ENCODE measurements around the gene TMCC3. TPM values are rescaled to one million over a fixed set of nuclear protein-coding genes. Genes with fewer than 3 reads are reported as not detected.

TMCC3 gene
- total RNA-seq, 1 experiment from 2014 or later = 19.9 TPM

GRCh38 chr12:94687891-94688290, 37.5 kb upstream of the TMCC3 start:
- no peak overlapping the region for H3K27ac ChIP-seq
- no peaks in the 10 kb centered on the region for H3K9me3 ChIP-seq (ENCODE audit: insufficient read depth, low read depth)
- peaks cover 13% of the 10 kb centered on the region; the same call in 1 of the 2 replicates for H3F3A ChIP-seq (ENCODE audit: insufficient read depth, low read depth)
- intact Hi-C loops (cut with micrococcal nuclease; ENCODE audit: unreplicated experiment) = no loop called here
- no TSS peak for BruUV-seq (replicated peaks)
- TF ChIP-seq EZH2 (IDR thresholded peaks at IDR 0.05; ENCODE audit: low read depth) (no peak), CTCF (conservative IDR thresholded peaks at IDR 0.05) (no peak)
- no peak overlapping the region for H3K4me2 ChIP-seq
- no peaks in the 10 kb centered on the region for H4K20me1 ChIP-seq (ENCODE audit: insufficient read depth)
- peaks cover 29% of the 10 kb centered on the region for H3K4me1 ChIP-seq (replicated peaks; ENCODE audit: insufficient read depth)
- no peaks in the 10 kb centered on the region for H3K9me2 ChIP-seq (ENCODE audit: insufficient read depth)
- no peak overlapping the region for H2AFZ ChIP-seq
- CTCF ChIA-PET = no interaction called here
- no peak for DNase-seq
- no peak overlapping the region for H3K4me3 ChIP-seq
- no peaks in the 10 kb centered on the region for H3K79me2 ChIP-seq (ENCODE audit: low read depth)
- H3K27me3 ChIP-seq (ENCODE audit: insufficient read depth, low read depth) = no peaks in the 10 kb centered on the region
- POLR2A ChIA-PET (ENCODE audit: unreplicated experiment) = no interaction called here
- no peaks in the 10 kb centered on the region for H3K36me3 ChIP-seq (ENCODE audit: low read depth)

DNA sequence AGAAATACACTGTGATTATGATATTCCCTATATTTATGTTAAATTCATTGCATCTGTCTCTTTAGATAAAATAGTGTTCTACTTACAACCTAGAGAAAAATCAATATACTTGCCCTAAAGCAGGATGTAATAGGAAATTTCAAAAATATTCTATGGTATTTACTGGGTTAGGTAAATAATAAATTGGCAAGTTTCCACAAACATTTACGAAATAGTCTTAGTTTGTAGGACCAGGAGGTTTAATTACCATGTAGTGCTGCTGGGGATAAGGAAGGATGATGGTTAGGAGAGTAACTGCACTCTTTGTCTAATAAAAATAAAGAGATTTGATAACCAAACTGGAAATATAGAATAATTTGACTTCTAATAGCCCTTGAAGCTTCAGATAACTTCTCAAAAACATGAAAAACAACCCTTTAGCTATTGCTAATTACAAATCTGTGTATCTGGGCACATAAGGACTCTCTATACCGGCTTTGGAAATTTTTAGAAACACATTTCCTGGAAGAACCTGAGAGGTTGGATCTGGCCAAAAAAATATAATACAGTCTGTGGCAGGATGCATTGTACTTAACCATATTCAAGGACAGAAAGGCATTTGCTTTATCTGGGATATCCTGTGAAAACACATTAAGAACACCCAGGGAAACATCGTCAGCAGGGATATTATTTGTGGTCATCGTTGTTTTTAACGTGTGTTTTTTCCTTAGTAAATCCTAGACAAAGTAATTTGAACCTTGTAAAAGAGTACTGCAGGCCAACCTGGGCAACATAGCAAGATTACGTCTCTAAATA, 36.7 kb upstream of the TMCC3 start:
- H3K9me2 ChIP-seq (ENCODE audit: insufficient read depth) = no peaks in the 10 kb centered on the region
- no peaks in the 10 kb centered on the region for H3K9me3 ChIP-seq (ENCODE audit: insufficient read depth, low read depth)
- POLR2A ChIA-PET (ENCODE audit: unreplicated experiment) = no interaction called here
- H3K27ac ChIP-seq = 0 out of 2 replicates have a peak overlapping the region, but pooled peaks have one; percentile 2
- BruUV-seq (replicated peaks) = no TSS peak
- H3K4me1 ChIP-seq (replicated peaks; ENCODE audit: insufficient read depth) = peaks cover 29% of the 10 kb centered on the region
- H3K4me3 ChIP-seq = no peak overlapping the region
- peak overlapping the region; percentile 29 for H3K4me2 ChIP-seq
- H3K27me3 ChIP-seq (ENCODE audit: insufficient read depth, low read depth) = no peaks in the 10 kb centered on the region
- TF ChIP-seq EZH2 (IDR thresholded peaks at IDR 0.05; ENCODE audit: low read depth) = no peak
- no peak for TF ChIP-seq CTCF (conservative IDR thresholded peaks at IDR 0.05)
- H3K36me3 ChIP-seq (ENCODE audit: low read depth) = no peaks in the 10 kb centered on the region
- CTCF ChIA-PET = no interaction called here
- no peak overlapping the region for H2AFZ ChIP-seq
- no peaks in the 10 kb centered on the region for H4K20me1 ChIP-seq (ENCODE audit: insufficient read depth)
- H3F3A ChIP-seq (ENCODE audit: insufficient read depth, low read depth) = peaks cover 13% of the 10 kb centered on the region; the same call in 1 of the 2 replicates
- no peaks in the 10 kb centered on the region for H3K79me2 ChIP-seq (ENCODE audit: low read depth)
- peak in 1 of 2 experiments; percentile 83 for DNase-seq
- intact Hi-C loops (cut with micrococcal nuclease; ENCODE audit: unreplicated experiment) = no loop called here

DNA sequence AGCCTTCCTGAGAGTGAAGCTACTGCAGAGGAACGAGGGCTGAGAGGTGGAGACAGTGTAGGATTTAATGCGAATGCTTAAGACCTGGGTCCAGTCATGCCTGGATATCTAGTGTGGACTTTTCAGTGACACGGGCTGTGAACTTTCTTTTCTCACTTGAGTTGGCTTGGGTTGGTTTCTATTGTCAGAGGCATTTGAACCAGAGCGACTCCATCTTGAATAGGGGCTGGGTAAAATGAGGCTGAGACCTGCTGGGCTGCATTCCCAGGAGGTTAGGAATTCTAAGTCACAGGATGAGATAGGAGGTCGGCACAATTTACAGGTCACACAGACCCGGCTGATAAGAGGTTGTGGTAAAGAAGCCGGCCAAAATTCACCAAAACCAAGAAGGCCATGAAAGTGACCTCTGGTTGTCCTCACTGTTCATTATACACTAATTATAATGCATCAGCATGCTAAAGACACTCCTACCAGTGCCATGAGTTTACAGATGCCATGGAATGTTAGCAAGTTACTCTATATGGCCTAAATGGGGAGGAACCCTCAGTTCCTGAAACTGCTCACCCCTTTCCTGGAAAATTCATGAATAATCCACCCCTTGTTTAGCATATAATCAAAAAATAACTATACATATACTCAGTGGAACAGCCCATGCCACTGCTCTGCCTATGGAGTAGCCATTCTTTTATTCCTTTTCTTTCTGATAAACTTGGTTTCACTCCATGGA, 34.2 kb upstream of the TMCC3 start:
- Histone ChIP-seq H3K27me3 (ENCODE audit: insufficient read depth, low read depth) (no peaks in the 10 kb centered on the region), H3K36me3 (ENCODE audit: low read depth) (no peaks in the 10 kb centered on the region), H3K79me2 (ENCODE audit: low read depth) (no peaks in the 10 kb centered on the region), H3K9me2 (ENCODE audit: insufficient read depth) (no peaks in the 10 kb centered on the region), H3K4me3 (no peak overlapping the region), H2AFZ (no peak overlapping the region), H3K4me2 (no peak overlapping the region), H3F3A (ENCODE audit: insufficient read depth, low read depth) (peaks cover 13% of the 10 kb centered on the region; the same call in 1 of the 2 replicates), H3K4me1 (replicated peaks; ENCODE audit: insufficient read depth) (peaks cover 28% of the 10 kb centered on the region), H3K9me3 (ENCODE audit: insufficient read depth, low read depth) (no peaks in the 10 kb centered on the region), H3K27ac (no peak overlapping the region), H4K20me1 (ENCODE audit: insufficient read depth) (no peaks in the 10 kb centered on the region)
- no peak for TF ChIP-seq EZH2 (IDR thresholded peaks at IDR 0.05; ENCODE audit: low read depth)
- TF ChIP-seq CTCF (conservative IDR thresholded peaks at IDR 0.05) = no peak
- intact Hi-C loops (cut with micrococcal nuclease; ENCODE audit: unreplicated experiment) = no loop called here
- no peak for DNase-seq
- CTCF ChIA-PET = interaction anchor here (0.6 kb wide), 1 partner anchor 62 kb away, joined by 8 read pairs; no protein-coding TSS in a partner anchor
- POLR2A ChIA-PET (ENCODE audit: unreplicated experiment) = no interaction called here
- BruUV-seq (replicated peaks) = no TSS peak
